CD8-positive, alpha-beta memory T cell (primary cell): Measurements from ENCODE around the gene ZSWIM5. TPM values are rescaled to one million over a fixed set of nuclear protein-coding genes. Genes with fewer than 3 reads are reported as not detected.
"Not testable (repeated sequence)": the region's sequence is repeated elsewhere in the genome, so short reads cannot be mapped to it uniquely, and the experiment has no call there.

Experiments used
- CTCF ChIA-PET: fragments of 350-600 bp; sonication (Branson Sonifier 250); formaldehyde crosslinking; loops from one replicate; lab custom pipeline; 2021; ENCODE audit warnings: antibody characterized with exemption; lab: Charles Lee
- POLR2A ChIA-PET: fragments of 350-600 bp; sonication (Branson Sonifier 250); formaldehyde crosslinking; loops from one replicate; lab custom pipeline; 2021; ENCODE audit warnings: antibody characterized with exemption; lab: Charles Lee
- DNase-seq, 5 donors: peaks; one replicate each; pipeline versions ENCODE4 v3.0.0 to v3.0.0-alpha.2; 2020 to 2022; ENCODE audit warnings: mixed read lengths in 1 of 5
- H3K27ac ChIP-seq: one replicate; pipeline ENCODE4 v1.7.0; 2013; ENCODE audit warnings: low read depth, mild to moderate bottlenecking, low read length, moderate library complexity
- H3K27me3 ChIP-seq: 2 replicates; pipeline ENCODE4 v1.7.0; 2013; ENCODE audit warnings: low read length, mild to moderate bottlenecking; ENCODE audit not compliant: insufficient read depth, poor library complexity, severe bottlenecking
- H3K36me3 ChIP-seq: 2 replicates; pipeline ENCODE4 v1.7.0; 2013; ENCODE audit warnings: mild to moderate bottlenecking, low read length, moderate library complexity; ENCODE audit not compliant: insufficient read depth
- H3K4me1 ChIP-seq: 2 replicates; pipeline ENCODE4 v1.7.0; 2013; ENCODE audit warnings: mild to moderate bottlenecking, low read length, moderate library complexity; ENCODE audit not compliant: insufficient read depth
- H3K4me3 ChIP-seq: 2 replicates; pipeline ENCODE4 v1.7.0; 2013; ENCODE audit warnings: mild to moderate bottlenecking, low read length
- H3K9me3 ChIP-seq: 2 replicates; pipeline ENCODE4 v1.7.0; 2013; ENCODE audit warnings: mild to moderate bottlenecking, low read length
- H3K27ac Mint-ChIP-seq, 8 donors: one replicate each; pipeline ENCODE4 v1.8.0; 2020 to 2021; ENCODE audit warnings: mixed read lengths in 8 of 8, mild to moderate bottlenecking in 6 of 8, inconsistent platforms in 3 of 8, moderate library complexity in 3 of 8
- H3K27me3 Mint-ChIP-seq, 2 donors: one replicate each; pipeline ENCODE4 v1.8.0; 2020 to 2021; ENCODE audit warnings: mixed read lengths in 2 of 2, mild to moderate bottlenecking in 1 of 2, moderate library complexity in 1 of 2
- H3K36me3 Mint-ChIP-seq, 3 donors: one replicate each; pipeline ENCODE4 v1.8.0; 2020 to 2021; ENCODE audit warnings: mixed read lengths in 3 of 3, inconsistent platforms in 1 of 3, mild to moderate bottlenecking in 1 of 3
- H3K4me1 Mint-ChIP-seq, 3 donors: one replicate each; pipeline ENCODE4 v1.8.0; 2020 to 2021; ENCODE audit warnings: mixed read lengths in 3 of 3, inconsistent platforms in 1 of 3, mild to moderate bottlenecking in 1 of 3
- H3K4me3 Mint-ChIP-seq, 7 donors: one replicate each; pipeline ENCODE4 v1.8.0; 2020 to 2021; ENCODE audit warnings: mixed read lengths in 7 of 7, mild to moderate bottlenecking in 6 of 7, moderate library complexity in 4 of 7, inconsistent platforms in 2 of 7
- H3K9me3 Mint-ChIP-seq, 5 donors: one replicate each; pipeline ENCODE4 v1.8.0; 2020 to 2022; ENCODE audit warnings: mixed read lengths in 5 of 5, mild to moderate bottlenecking in 3 of 5, moderate library complexity in 2 of 5, inconsistent platforms in 1 of 5
- polyA plus RNA-seq: library from polyadenylated mRNA; unstranded; fragments of 300-500 nt; fragmentation: Illumina TruSeq; gene quantifications from one replicate; pipeline ENCODE4 v1.2.3, GENCODE V29; 2021
- total RNA-seq, 2 experiments: library from RNA; stranded (reverse); gene quantifications; one replicate each; pipeline ENCODE4 v1.2.3, GENCODE V29; 2021

ZSWIM5 gene
- total and polyA plus RNA-seq, 3 experiments from 2014 or later, result 0.69 to 1.4 (median 1.3) TPM

DNA sequence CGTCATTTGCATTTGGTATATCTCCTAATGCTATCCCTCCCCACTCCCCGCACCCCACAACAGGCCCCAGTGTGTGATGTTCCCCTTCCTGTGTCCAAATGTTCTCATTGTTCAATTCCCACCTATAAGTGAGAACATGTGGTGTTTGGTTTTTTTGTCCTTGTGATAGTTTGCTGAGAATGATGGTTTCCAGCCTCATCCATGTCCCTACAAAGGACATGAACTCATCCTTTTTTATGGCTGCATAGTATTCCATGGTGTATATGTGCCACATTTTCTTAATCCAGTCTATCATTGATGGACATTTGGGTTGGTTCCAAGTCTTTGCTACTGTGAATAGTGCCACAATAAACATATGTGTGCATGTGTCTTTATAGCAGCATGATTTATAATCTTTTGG, 73.7 kb downstream of the ZSWIM5 start:
- POLR2A ChIA-PET, H3K27me3 Mint-ChIP-seq, H3K4me1 ChIP-seq, H3K4me1 Mint-ChIP-seq, CTCF ChIA-PET, H3K4me3 Mint-ChIP-seq, H3K36me3 ChIP-seq, H3K9me3 Mint-ChIP-seq, H3K27ac ChIP-seq, DNase-seq, H3K27me3 ChIP-seq, H3K9me3 ChIP-seq, H3K4me3 ChIP-seq, H3K27ac Mint-ChIP-seq, H3K36me3 Mint-ChIP-seq: not testable (repeated sequence)

DNA sequence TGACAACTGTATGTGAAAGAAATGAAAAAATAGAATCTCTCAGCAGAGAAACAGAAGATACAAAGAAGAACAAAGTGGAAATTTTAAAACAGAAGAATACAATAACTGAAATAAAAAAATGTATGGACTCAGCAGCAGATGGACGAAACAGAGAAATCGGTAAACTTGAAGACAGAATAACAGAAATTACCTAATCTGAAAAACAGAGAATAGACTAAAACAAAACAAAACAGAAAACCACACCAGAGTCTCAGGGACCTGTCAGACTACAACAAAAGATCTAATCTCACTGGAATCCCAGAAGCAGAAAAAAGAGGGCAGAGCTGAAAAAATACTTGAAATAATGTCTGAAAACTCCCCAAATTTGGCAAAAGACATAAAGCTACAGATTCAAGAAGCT, 83.0 kb downstream of the ZSWIM5 start:
- H3K9me3 Mint-ChIP-seq, result no peaks in the 10 kb centered on the region
- Histone ChIP-seq H3K4me3 (no peak overlapping the region), H3K27ac (no peak overlapping the region), H3K36me3 (no peaks in the 10 kb centered on the region), H3K27me3 (no peaks in the 10 kb centered on the region), H3K4me1 (peaks cover 18% of the 10 kb centered on the region), H3K9me3 (no peaks in the 10 kb centered on the region)
- ChIA-PET CTCF (no interaction called here), POLR2A (no interaction called here)
- H3K27me3 Mint-ChIP-seq, result no peaks in the 10 kb centered on the region
- peaks cover 4 to 16% (median 13%) of the 10 kb centered on the region in 3 donors for H3K4me1 Mint-ChIP-seq
- no peak for DNase-seq
- no peak overlapping the region for H3K4me3 Mint-ChIP-seq
- H3K27ac Mint-ChIP-seq, result no peak overlapping the region
- H3K36me3 Mint-ChIP-seq, result no peaks in the 10 kb centered on the region

GRCh38 chr1:45122724-45123123, 83.7 kb downstream of the ZSWIM5 start:
- Histone ChIP-seq H3K4me1 (peaks cover 23% of the 10 kb centered on the region), H3K36me3 (no peaks in the 10 kb centered on the region), H3K27me3 (no peaks in the 10 kb centered on the region), H3K4me3 (no peak overlapping the region), H3K27ac (no peak overlapping the region), H3K9me3 (no peaks in the 10 kb centered on the region)
- peaks cover 10 to 22% (median 19%) of the 10 kb centered on the region in 3 donors for H3K4me1 Mint-ChIP-seq
- H3K27ac Mint-ChIP-seq, result peak overlapping the region in 4 of 8 donors; percentile 13 to 64 (median 36)
- no peak for DNase-seq
- no peaks in the 10 kb centered on the region for H3K27me3 Mint-ChIP-seq
- H3K4me3 Mint-ChIP-seq, result no peak overlapping the region
- H3K9me3 Mint-ChIP-seq, result no peaks in the 10 kb centered on the region
- H3K36me3 Mint-ChIP-seq, result no peaks in the 10 kb centered on the region
- ChIA-PET POLR2A (no interaction called here), CTCF (no interaction called here)

DNA sequence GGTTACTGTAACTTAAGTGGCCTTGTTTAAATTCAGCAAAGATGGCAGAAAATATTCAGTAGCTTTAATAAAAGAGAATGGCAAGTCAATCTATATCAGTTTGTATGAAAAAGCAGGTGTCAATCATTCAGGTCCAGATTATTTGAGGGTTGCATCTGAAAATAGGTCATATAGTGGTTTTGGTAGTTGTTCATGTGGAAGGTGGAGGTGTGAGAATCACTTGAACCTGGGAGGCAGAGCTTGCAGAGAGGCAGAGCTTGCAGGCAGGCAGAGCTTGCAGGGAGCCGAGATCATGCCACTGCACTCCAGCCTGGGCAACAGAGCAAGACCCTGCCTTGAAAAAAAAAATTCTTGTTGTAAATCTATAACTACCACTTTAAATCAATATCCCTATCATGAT, 88.6 kb downstream of the ZSWIM5 start:
- POLR2A ChIA-PET, result no interaction called here

GRCh38 chr1:45116820-45117219, 89.6 kb downstream of the ZSWIM5 start:
- POLR2A ChIA-PET, result no interaction called here
- no peaks in the 10 kb centered on the region for H3K9me3 Mint-ChIP-seq
- Histone ChIP-seq H3K27ac (no peak overlapping the region), H3K36me3 (no peaks in the 10 kb centered on the region), H3K4me3 (no peak overlapping the region), H3K9me3 (no peaks in the 10 kb centered on the region), H3K27me3 (no peaks in the 10 kb centered on the region), H3K4me1 (peaks cover 26% of the 10 kb centered on the region)
- no peaks in the 10 kb centered on the region for H3K27me3 Mint-ChIP-seq
- peaks cover 33 to 46% (median 43%) of the 10 kb centered on the region in 3 donors for H3K4me1 Mint-ChIP-seq
- peak overlapping the region in 6 of 7 donors; percentile 32 to 70 (median 49) for H3K4me3 Mint-ChIP-seq
- H3K27ac Mint-ChIP-seq, result peak overlapping the region in 7 of 8 donors; percentile 12 to 91 (median 33)
- H3K36me3 Mint-ChIP-seq, result no peaks in the 10 kb centered on the region
- CTCF ChIA-PET, result no interaction called here
- DNase-seq, result no peak

More for the DNA sequence above, 88.6 kb downstream of the ZSWIM5 start:
- Histone ChIP-seq H3K27ac (no peak overlapping the region), H3K9me3 (no peaks in the 10 kb centered on the region), H3K4me1 (peaks cover 32% of the 10 kb centered on the region), H3K36me3 (no peaks in the 10 kb centered on the region), H3K27me3 (no peaks in the 10 kb centered on the region), H3K4me3 (no peak overlapping the region)
- peak overlapping the region in 6 of 7 donors; percentile 8 to 59 (median 35) for H3K4me3 Mint-ChIP-seq
- H3K27ac Mint-ChIP-seq, result peak overlapping the region; percentile 12 to 91 (median 42)
- H3K9me3 Mint-ChIP-seq, result no peaks in the 10 kb centered on the region
- H3K4me1 Mint-ChIP-seq, result peaks cover 33 to 47% (median 43%) of the 10 kb centered on the region in 3 donors
- CTCF ChIA-PET, result no interaction called here
- H3K36me3 Mint-ChIP-seq, result no peaks in the 10 kb centered on the region
- DNase-seq, result no peak
- H3K27me3 Mint-ChIP-seq, result no peaks in the 10 kb centered on the region

- Mint-ChIP-seq H3K36me3 (no peaks in the 10 kb centered on the region), H3K9me3 (no peaks in the 10 kb centered on the region), H3K4me1 (peaks cover 33 to 44% (median 43%) of the 10 kb centered on the region in 3 donors), H3K27me3 (no peaks in the 10 kb centered on the region), H3K27ac (peak overlapping the region; percentile 12 to 91 (median 40)), H3K4me3 (peak overlapping the region in 6 of 7 donors; percentile 32 to 70 (median 49))
- peak overlapping the region; percentile 9 for H3K4me3 ChIP-seq
- peak in 1 of 5 donors; percentile 12 for DNase-seq
- CTCF ChIA-PET, result no interaction called here
- H3K4me1 ChIP-seq, result peaks cover 26% of the 10 kb centered on the region
- H3K27me3 ChIP-seq, result no peaks in the 10 kb centered on the region
- H3K36me3 ChIP-seq, result no peaks in the 10 kb centered on the region
- no peak overlapping the region for H3K27ac ChIP-seq
- POLR2A ChIA-PET, result no interaction called here
- no peaks in the 10 kb centered on the region for H3K9me3 ChIP-seq
Observed at GRCh38 chr1:45116340-45116739, 90.1 kb downstream of the ZSWIM5 start.

DNA sequence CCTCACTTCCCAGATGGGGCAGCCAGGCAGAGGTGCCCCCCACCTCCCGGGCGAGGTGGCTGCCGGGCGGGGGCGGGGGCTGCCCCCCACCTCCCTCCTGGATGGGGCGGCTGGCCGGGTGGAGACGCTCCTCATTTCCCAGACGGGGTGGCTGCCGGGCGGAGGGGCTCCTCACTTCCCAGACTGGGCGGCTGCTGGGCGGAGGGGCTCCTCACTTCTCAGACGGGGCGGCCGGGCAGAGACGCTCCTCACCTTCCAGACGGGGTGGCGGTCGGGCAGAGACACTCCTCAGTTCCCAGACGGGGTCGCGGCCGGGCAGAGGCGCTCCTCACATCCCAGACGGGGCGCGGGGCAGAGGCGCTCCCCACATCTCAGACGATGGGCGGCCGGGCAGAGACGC, 91.2 kb downstream of the ZSWIM5 start:
- H3K27ac Mint-ChIP-seq, H3K36me3 Mint-ChIP-seq, H3K36me3 ChIP-seq, H3K4me3 Mint-ChIP-seq, H3K27me3 ChIP-seq, POLR2A ChIA-PET, H3K27ac ChIP-seq, H3K27me3 Mint-ChIP-seq, H3K9me3 ChIP-seq, H3K4me3 ChIP-seq, H3K9me3 Mint-ChIP-seq, CTCF ChIA-PET, DNase-seq: not testable (repeated sequence)
- peaks cover 26% of the 10 kb centered on the region for H3K4me1 ChIP-seq
- H3K4me1 Mint-ChIP-seq, result peaks cover 33 to 44% (median 43%) of the 10 kb centered on the region in 3 donors

GRCh38 chr1:45112661-45113060, 93.7 kb downstream of the ZSWIM5 start:
- Mint-ChIP-seq H3K9me3 (no peaks in the 10 kb centered on the region), H3K27me3 (no peaks in the 10 kb centered on the region), H3K36me3 (peaks cover 0 to 3% (median 1%) of the 10 kb centered on the region in 3 donors), H3K27ac (no peak overlapping the region), H3K4me1 (peaks cover 23 to 24% (median 23%) of the 10 kb centered on the region in 3 donors), H3K4me3 (no peak overlapping the region)
- Histone ChIP-seq H3K9me3 (no peaks in the 10 kb centered on the region), H3K27me3 (no peaks in the 10 kb centered on the region), H3K36me3 (no peaks in the 10 kb centered on the region), H3K27ac (no peak overlapping the region), H3K4me3 (no peak overlapping the region), H3K4me1 (peaks cover 21% of the 10 kb centered on the region)
- ChIA-PET CTCF (no interaction called here), POLR2A (no interaction called here)
- DNase-seq, result no peak
